ENCODE results near the gene DACH1.
"Not testable (repeated sequence)": the region's sequence is repeated elsewhere in the genome, so short reads cannot be mapped to it uniquely, and the experiment has no call there.

Gene DACH1

DNA sequence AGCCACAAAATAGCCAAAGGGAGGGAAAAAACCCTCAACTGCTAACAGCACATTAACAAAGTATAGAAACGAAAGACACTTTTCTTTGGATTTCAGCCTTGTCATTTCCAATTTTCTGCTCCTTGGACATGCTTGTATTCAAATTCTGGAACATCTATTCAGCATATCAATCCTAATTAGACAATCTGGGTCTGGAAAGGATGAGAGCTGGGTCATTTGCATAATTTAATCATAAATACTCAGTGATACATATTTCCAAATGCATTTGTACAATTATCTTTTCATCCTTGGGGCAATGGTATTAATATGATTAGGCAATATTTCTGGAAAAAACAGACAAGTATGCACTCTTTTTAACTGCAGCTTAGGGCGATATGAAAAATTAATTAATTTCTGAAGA, 14.3 kb downstream of the DACH1 start:
- DNase-seq (ENCODE audit: insufficient read length) (no peak), FAIRE-seq (no peak)
- TF ChIP-seq TAF1 (IDR thresholded peaks at IDR 0.05; ENCODE audit: borderline replicate concordance, low read depth, low read length) (no peak), POLR2A (IDR thresholded peaks at IDR 0.05; ENCODE audit: low read depth, low read length) (no peak), POLR2AphosphoS5 (IDR thresholded peaks at IDR 0.05; ENCODE audit: low read depth, low read length) (no peak)

DNA sequence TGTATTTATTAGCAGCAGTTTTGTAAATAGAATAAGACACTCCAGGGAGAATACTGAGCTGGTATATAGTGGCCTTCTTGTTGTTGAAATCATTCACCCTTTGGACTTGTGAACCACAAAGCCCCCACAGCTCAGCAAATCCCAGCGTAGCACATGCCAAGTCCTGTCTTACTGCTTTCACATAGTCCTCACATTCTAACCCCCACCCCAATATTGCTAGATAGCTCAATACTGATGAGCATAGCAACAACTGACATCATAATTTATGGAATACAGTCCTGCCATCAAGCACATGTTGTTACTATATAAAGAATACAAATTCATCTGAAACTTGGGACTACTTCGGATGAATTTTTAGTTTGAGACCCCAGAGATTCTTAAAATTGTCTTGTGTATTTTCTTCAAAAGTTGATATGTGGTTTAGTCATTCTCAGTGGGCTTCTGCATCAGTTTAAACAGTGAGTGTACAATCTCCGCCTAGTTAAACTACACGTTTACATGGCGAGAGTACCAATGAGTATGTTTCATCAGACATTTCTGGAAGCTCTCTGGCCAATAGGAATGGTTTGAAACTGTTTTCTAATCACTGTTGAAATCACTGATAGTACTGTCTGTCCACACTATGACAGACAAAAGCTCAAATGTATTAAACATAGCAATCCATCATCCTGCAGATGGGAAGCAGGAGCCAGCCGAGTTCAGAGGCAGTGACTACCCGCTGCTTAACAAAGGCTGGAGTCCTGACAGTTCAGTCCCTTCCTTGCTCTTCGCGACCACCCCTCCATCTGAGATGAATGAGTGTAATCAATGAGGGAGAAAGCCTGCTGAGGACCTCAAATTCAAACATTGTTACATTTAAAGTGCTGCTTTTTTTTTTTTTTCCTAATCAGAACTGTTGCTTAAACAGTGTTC, 15.2 kb downstream of the DACH1 start:
- no peak for TF ChIP-seq POLR2A (IDR thresholded peaks at IDR 0.05; ENCODE audit: low read depth, low read length)
- no peak for TF ChIP-seq POLR2AphosphoS5 (IDR thresholded peaks at IDR 0.05; ENCODE audit: low read depth, low read length)
- no peak for TF ChIP-seq TAF1 (IDR thresholded peaks at IDR 0.05; ENCODE audit: borderline replicate concordance, low read depth, low read length)
- FAIRE-seq, result no peak
- no peak for DNase-seq (ENCODE audit: insufficient read length)

DNA sequence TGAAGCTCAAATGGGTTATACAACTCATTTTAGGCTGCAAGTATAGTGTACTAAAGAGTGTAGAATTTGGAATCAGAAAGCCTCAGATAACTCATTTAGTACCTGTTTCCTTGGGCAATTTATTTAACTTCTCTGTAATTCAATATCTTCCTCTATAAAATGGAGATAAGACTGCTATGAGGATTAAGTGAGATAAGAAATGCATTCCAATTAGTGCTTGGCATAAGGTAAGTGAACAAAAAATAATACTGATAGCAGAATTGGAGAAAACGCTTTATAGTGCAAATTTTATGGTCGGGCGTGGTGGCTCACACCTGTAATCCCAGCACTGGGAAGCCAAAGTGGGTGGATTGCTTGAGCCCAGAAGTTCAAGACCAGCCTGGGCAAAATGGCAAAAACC, 25.0 kb downstream of the DACH1 start:
- no peak for FAIRE-seq
- no peak for DNase-seq (ENCODE audit: insufficient read length)
- no peak for TF ChIP-seq POLR2A (IDR thresholded peaks at IDR 0.05; ENCODE audit: low read depth, low read length)
- no peak for TF ChIP-seq POLR2AphosphoS5 (IDR thresholded peaks at IDR 0.05; ENCODE audit: low read depth, low read length)
- TF ChIP-seq TAF1 (IDR thresholded peaks at IDR 0.05; ENCODE audit: borderline replicate concordance, low read depth, low read length), result no peak

GRCh38 chr13:71838842-71839241, 28.2 kb downstream of the DACH1 start:
- FAIRE-seq, result no peak
- DNase-seq (ENCODE audit: insufficient read length), result no peak
- TF ChIP-seq TAF1 (IDR thresholded peaks at IDR 0.05; ENCODE audit: borderline replicate concordance, low read depth, low read length), result no peak
- no peak for TF ChIP-seq POLR2AphosphoS5 (IDR thresholded peaks at IDR 0.05; ENCODE audit: low read depth, low read length)
- TF ChIP-seq POLR2A (IDR thresholded peaks at IDR 0.05; ENCODE audit: low read depth, low read length), result no peak

DNA sequence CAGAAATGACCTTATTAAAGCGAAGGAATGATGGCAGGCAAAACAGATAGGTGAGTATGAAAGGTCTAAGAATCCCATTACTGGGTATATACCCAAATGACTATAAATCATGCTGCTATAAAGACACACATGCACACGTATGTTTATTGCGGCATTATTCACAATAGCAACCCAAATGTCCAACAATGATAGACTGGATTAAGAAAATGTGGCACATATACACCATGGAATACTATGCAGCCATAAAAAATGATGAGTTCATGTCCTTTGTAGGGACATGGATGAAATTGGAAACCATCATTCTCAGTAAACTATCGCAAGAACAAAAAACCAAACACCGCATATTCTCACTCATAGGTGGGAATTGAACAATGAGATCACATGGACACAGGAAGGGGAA, 29.4 kb downstream of the DACH1 start:
- not testable (repeated sequence) for FAIRE-seq; DNase-seq (ENCODE audit: insufficient read length)

- DNase-seq (ENCODE audit: insufficient read length), result no peak
- no peak for FAIRE-seq
- TF ChIP-seq TAF1 (IDR thresholded peaks at IDR 0.05; ENCODE audit: borderline replicate concordance, low read depth, low read length) (no peak), POLR2A (IDR thresholded peaks at IDR 0.05; ENCODE audit: low read depth, low read length) (no peak), POLR2AphosphoS5 (IDR thresholded peaks at IDR 0.05; ENCODE audit: low read depth, low read length) (no peak)
Measured at GRCh38 chr13:71831716-71832115, 35.3 kb downstream of the DACH1 start.

GRCh38 chr13:71830736-71831135, 36.3 kb downstream of the DACH1 start:
- FAIRE-seq, result no peak
- DNase-seq (ENCODE audit: insufficient read length), result no peak

GRCh38 chr13:71830323-71830722, 36.7 kb downstream of the DACH1 start:
- no peak for DNase-seq (ENCODE audit: insufficient read length)
- TF ChIP-seq POLR2A (IDR thresholded peaks at IDR 0.05; ENCODE audit: low read depth, low read length), result no peak
- no peak for TF ChIP-seq POLR2AphosphoS5 (IDR thresholded peaks at IDR 0.05; ENCODE audit: low read depth, low read length)
- TF ChIP-seq TAF1 (IDR thresholded peaks at IDR 0.05; ENCODE audit: borderline replicate concordance, low read depth, low read length), result no peak
- FAIRE-seq, result no peak

More at GRCh38 chr13:71830736-71831135, 36.3 kb downstream of the DACH1 start:
- TF ChIP-seq TAF1 (IDR thresholded peaks at IDR 0.05; ENCODE audit: borderline replicate concordance, low read depth, low read length), result no peak
- no peak for TF ChIP-seq POLR2AphosphoS5 (IDR thresholded peaks at IDR 0.05; ENCODE audit: low read depth, low read length)
- no peak for TF ChIP-seq POLR2A (IDR thresholded peaks at IDR 0.05; ENCODE audit: low read depth, low read length)

GRCh38 chr13:71829547-71829946, 37.5 kb downstream of the DACH1 start:
- TF ChIP-seq POLR2A (IDR thresholded peaks at IDR 0.05; ENCODE audit: low read depth, low read length) (no peak), POLR2AphosphoS5 (IDR thresholded peaks at IDR 0.05; ENCODE audit: low read depth, low read length) (no peak)
- DNase-seq (ENCODE audit: insufficient read length) (no peak), FAIRE-seq (no peak)

- TF ChIP-seq TAF1 (IDR thresholded peaks at IDR 0.05; ENCODE audit: borderline replicate concordance, low read depth, low read length), result no peak
- TF ChIP-seq POLR2AphosphoS5 (IDR thresholded peaks at IDR 0.05; ENCODE audit: low read depth, low read length), result no peak
- TF ChIP-seq POLR2A (IDR thresholded peaks at IDR 0.05; ENCODE audit: low read depth, low read length), result no peak
- FAIRE-seq (no peak), DNase-seq (ENCODE audit: insufficient read length) (no peak)
Measured at GRCh38 chr13:71828564-71828963, 38.4 kb downstream of the DACH1 start.

DNA sequence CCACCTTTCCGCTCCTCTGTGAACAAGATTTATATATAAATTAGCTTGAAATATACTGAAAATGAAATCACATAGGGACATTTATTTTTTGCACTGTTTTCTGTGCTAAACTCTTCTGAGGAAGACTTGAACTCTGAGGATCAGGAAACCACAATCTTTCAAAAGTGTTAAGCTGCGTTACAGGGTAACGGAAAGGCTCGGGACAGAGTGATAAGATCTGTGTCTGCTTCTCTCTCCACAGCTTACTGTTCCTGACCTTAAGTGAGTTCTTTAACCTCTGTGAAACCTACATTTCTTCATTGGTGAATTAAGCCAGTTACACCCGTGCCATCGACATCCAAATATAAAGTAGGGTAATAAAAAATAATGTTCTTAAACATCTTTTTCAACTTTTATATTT, 38.9 kb downstream of the DACH1 start:
- FAIRE-seq (no peak), DNase-seq (ENCODE audit: insufficient read length) (no peak)
- TF ChIP-seq TAF1 (IDR thresholded peaks at IDR 0.05; ENCODE audit: borderline replicate concordance, low read depth, low read length), result no peak
- no peak for TF ChIP-seq POLR2A (IDR thresholded peaks at IDR 0.05; ENCODE audit: low read depth, low read length)
- TF ChIP-seq POLR2AphosphoS5 (IDR thresholded peaks at IDR 0.05; ENCODE audit: low read depth, low read length), result no peak

DNA sequence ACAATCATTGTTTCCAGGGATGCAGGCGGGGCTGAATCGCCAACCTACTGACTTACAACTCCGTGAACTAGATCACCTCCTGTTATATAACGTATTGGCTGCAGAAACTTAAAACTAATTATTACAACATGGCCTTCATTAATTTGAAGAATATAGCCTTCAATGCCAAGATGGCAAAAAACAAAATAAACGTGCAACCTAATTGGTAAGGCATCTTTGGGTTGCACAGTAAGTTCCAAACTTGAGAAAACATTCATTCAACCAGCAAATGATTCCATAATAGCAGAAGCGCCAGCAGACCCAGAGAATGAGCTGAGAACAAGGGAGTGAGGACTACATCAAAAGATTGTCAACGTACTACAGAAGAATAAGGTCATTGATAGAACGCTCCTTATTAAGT, 39.8 kb downstream of the DACH1 start:
- DNase-seq (ENCODE audit: insufficient read length), result no peak
- FAIRE-seq, result no peak
- TF ChIP-seq POLR2AphosphoS5 (IDR thresholded peaks at IDR 0.05; ENCODE audit: low read depth, low read length) (no peak), POLR2A (IDR thresholded peaks at IDR 0.05; ENCODE audit: low read depth, low read length) (no peak), TAF1 (IDR thresholded peaks at IDR 0.05; ENCODE audit: borderline replicate concordance, low read depth, low read length) (no peak)
